Left forelimb (tissue), 1 donor: ENCODE results near the gene NFIX.

Source experiments
- DNase-seq: peaks from one replicate; pipeline ENCODE4 v3.0.0-alpha.2; 2018; ENCODE audit warnings: low spot score

NFIX gene

DNA sequence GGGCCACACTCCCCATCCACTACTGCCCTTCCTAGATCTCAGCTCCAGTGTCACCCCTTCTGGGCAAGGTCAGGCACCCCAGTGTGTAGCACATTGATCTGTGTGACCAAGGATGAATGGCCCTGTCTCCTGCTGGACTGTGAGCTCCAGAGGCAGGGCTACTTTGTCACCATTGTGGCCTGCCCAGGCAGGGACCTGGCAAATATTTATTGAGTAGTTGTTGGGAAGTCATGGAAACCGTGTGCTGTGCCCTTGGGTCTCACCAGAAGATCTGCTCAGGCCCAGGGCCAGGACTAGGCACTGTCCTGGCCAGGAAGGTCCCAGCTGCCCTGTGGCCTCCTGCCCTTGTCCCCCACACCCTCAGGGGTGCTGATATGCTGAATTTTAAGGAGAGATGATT lies 133.3 kb downstream of the NFIX start:
- no peak for DNase-seq

DNA sequence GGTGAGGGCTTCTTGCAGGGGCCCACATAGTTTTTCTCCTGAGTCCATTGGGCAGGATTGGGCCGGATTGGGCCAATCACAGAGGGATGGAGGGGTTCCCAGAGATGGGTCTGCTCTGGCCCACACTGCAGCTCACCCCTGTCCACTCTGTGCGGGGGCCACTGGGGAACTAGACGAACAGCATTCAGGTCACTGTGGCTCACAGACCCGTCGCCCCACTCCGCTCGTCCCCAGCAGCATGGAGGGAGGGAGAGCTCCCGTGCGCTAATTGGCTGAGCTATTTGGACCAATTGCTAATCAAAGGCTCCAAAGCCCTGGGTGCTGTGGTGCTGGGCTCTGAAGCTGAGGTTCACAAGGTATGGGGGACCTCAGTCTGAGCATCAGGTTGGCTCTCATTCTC lies 134.1 kb downstream of the NFIX start:
- DNase-seq: no peak

DNA sequence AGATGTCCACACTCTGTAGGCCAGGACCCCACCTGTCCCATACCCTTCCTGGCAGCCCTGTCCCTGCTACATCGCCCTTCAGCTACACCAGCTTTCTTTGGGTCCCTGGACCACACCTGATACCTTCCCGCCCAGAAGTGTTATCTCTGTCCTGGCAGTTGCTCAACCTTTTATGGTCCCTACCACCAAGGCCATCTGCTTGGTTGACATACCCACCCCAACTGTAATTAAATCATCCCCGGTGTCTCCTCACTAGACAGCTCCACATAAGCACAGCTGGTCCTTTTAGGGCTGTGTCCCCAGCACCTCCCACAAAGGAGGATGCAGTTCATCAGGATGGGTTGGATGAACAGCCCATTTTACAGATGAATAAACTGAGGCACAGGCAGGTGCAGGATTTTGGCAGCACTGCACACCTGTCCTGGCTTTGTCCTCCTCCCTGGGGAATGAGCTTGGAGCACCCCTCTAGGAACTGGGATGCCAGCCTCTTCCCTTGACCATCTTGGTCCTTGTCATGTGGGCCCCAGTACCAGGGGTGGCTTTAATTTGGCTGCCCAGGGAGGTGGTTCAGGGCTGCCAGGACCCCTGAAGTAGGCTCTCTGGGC lies 135.7 kb downstream of the NFIX start:
- no peak for DNase-seq

DNA sequence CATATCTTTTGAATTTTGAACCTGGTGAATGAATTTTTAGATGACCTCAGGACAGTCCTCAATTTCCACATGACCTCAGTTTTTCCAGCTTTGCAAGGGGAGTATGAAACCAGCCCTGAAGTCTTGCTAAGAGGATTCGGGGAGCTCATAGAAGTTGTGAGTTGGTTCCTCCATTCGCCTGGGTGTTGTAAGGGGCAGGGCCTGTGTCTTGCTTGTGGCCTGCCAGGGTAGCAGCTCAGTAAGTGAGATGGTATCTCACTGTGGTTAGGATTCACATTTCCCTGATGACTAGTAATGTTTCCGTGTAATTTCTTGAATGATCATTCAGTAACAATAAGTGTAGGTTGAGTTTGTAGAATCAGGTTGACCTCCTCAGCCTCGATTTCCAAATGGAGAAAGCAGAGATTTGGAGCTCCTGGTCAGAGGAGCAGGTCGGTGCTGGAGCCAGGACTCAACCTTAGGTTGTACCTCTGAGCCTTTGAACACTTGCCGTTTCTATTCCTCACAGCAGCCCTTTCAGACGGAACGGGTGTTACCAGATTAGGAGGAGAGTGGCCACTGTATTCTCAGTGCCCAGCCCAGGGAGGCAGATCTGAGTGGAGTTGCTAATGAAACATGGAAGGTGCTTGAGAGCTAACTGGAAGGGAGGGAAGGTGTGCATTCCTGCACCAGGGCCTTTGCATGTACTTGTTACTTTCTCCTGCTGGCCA lies 137.4 kb downstream of the NFIX start:
- no peak for DNase-seq

DNA sequence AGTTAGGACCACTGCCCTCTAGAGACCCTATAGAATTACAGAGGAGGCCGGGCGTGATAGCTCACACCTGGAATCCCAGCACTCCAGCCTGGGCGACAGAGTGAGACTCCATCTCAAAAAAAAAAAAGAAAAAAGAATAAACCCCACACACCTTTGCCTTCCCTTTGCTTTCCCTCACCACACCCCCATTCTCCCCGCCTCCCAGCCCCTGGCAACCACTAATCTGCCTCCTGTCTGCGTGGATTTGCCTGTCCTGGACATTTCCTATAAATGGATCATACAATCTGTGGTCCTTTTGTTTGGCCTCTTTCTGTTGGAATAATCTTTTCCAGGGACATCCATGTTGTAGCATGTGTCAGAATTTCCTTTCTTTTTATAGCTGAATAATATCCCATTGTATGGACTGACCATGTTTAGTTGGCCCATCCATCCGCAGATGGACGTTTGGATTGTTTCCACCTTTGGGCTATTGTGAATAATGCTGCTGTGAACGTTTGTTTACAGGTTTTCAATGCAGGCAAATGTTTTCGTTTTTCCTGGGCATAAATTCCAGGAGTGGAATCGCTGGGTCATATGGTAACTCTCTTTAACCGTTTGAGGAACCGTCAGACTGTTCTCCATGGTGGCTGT lies 138.1 kb downstream of the NFIX start:
- DNase-seq: no peak

DNA sequence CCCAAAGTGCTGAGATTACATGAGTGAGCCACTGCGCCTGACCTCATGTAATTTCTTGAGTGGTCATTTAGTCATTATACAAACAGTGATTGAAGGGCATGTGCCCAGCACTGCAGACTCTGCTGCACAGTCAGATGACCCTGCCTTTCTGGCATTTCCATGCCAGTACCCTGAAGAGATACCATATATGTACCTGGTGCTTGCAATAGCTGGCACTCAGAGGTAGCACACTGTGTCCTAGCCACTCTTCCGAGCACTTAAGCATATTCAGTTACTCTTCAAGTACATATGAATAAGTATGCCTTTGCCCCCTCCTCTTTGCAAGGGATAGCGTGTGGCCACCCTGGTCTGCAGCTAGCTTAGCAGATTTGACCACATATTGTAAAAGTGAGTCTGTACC lies 139.4 kb downstream of the NFIX start:
- no peak for DNase-seq

DNA sequence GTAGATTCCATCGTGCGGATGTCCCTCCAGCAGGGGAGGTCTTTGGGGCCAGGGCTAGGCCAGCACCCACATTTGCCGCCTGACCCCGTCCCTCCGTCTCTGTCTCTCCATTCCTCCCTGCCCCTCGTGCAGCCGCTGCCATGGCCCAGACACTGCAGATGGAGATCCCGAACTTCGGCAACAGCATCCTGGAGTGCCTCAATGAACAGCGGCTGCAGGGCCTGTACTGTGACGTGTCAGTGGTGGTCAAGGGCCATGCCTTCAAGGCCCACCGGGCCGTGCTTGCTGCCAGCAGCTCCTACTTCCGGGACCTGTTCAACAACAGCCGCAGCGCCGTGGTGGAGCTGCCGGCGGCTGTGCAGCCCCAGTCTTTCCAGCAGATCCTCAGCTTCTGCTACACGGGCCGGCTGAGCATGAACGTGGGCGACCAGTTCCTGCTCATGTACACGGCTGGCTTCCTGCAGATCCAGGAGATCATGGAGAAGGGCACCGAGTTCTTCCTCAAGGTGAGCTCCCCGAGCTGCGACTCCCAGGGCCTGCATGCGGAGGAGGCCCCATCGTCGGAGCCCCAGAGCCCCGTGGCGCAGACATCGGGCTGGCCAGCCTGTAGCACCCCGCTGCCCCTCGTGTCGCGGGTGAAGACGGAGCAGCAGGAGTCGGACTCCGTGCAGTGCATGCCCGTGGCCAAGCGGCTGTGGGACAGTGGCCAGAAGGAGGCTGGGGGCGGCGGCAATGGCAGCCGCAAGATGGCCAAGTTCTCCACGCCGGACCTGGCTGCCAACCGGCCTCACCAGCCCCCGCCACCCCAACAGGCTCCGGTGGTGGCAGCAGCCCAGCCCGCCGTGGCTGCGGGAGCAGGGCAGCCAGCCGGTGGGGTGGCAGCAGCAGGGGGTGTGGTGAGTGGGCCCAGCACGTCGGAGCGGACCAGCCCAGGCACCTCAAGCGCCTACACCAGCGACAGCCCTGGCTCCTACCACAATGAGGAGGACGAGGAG lies 140.1 kb downstream of the NFIX start:
- no peak for DNase-seq

DNA sequence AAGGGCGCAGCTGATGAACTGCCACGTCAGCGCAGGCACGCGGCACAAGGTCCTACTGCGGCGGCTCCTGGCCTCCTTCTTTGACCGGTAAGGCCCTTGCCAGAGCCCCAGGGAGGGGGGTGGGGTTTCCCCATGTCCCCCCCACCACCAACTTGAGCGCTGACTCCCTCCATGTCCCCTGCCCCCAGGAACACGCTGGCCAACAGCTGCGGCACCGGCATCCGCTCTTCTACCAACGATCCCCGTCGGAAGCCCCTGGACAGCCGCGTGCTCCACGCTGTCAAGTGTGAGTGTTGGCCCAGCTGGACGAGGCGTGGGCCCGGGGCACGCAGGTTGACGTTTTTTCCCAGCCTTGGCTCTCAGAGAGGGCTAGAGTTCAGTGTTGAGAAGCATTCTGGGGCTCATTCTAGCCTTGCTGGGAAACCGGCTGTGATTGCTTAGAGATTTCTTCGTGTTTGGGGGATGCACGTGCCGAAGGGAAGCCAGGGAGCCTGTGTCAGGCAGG lies 142.1 kb downstream of the NFIX start:
- no peak for DNase-seq

DNA sequence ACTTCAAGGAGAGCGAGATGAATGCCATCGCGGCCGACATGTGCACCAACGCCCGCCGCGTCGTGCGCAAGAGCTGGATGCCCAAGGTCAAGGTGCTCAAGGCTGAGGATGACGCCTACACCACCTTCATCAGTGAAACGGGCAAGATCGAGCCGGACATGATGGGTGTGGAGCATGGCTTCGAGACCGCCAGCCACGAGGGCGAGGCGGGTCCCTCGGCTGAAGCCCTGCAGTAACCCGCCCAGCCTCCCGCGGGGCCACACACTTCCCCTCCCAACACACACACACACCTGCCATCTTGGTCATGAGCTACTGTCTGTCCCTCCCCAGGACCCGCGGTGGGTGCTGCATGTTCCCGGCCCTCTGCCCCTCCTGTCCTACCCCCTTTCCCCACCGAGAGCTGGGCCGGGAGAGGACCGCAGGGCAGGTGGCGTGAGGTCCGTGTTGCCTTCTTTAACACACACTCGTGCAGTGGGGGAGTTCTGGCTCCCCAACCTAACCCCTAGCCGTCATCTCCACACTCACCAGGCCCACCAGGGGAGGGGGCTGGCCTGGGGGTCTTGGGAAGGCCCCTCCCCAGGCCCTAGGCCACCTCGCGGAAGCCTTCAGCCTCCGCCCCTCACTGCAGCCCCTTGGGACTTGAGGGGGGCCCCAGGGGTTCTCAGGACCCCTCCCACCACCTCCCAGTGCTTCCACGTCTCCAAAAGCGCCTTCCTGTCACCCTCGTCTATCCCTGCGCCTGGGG lies 143.1 kb downstream of the NFIX start:
- DNase-seq: no peak

DNA sequence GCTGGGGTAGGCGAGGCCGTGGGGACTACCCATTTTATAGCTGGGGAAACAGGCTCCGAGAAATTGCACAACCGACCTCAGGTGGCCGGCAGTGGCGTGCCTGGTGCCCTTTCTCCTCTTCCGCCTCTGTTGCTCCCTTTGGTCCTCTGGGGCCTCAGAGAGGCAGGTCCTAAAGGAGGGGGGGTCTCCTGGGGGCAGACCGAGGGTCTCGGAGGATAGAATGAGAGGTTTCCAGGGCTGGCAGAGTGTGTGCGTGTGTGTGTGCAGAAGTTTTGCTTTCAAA lies 143.6 kb downstream of the NFIX start:
- no peak for DNase-seq

DNA sequence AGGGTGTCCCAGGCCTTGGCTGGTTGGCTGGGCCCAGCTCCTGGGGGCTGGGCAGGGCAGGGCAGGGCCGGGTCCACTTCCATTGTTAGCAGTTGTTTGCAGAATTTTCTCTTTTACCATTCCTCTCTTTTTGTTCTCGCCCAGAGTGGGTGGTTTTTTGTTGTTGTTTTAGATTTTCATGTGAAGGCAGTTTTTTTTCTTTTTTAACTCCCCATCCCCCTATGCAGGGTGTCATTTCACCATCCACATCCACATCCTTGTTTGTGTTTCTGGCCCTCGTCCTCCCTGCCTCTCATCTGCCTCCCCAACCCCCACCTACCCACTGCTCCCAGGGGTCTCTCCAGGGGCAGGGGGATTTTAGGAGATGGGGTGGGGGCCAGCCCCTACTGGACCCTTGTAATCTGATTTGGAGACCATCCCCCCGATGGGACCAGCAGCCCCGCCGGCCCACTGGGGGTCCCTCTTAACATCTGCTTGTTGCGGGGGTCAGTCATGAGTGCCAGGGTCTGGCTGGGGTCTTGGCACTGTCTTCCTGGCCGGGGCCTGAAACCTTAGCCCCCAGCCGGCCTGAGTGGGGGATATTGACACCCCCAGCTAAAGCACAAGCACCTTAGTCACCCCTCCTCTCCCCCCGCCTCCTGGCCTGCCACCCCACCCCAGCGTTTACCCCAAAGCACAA lies 144.5 kb downstream of the NFIX start:
- DNase-seq: no peak

DNA sequence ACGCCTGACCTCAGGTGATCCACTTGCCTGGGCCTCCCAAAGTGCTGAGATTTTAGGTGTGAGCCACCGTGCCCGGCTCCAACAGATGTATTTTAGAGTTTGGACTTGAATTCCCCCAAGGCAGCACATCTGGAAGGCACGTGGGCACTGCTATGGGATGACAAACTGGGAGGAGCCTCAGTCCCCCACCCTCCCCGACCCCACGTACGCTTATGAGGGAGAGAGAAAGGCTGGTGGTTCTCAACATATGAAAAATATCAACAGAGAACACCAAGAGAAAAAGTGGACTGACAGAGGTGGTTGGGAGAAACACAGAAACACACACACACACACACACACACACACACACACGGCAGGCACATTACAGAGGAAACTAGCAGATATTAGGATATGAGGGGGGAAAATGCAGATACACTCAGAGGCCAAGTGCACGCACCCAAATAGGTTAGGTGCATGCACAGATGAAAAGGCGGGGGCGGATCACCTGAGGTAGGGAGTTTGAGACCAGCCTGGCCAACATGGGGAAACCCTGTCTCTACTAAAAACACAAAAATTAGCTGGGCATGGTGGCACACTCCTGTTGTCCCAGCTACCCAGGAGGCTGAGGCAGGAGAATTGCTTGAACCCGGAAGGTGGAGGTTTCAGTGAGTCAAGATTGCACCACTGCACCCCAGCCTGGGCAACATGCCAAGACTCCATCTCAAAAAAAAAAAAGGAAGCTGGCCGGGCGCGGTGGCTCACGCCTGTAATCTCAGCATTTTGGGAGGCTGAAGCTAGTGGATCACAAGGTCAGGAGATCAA lies 151.7 kb downstream of the NFIX start:
- DNase-seq: no peak
